ENCODE measurements around the gene ATP8B4.

Gene ATP8B4

GRCh38 chr15:50059203-50059772 lies 59.7 kb downstream of the ATP8B4 start:
- FAIRE-seq: no peak

GRCh38 chr15:50057905-50058639 lies 61.0 kb downstream of the ATP8B4 start:
- no peak for FAIRE-seq

- FAIRE-seq: no peak
Measured at GRCh38 chr15:50057196-50057595, 61.8 kb downstream of the ATP8B4 start.

- FAIRE-seq: no peak
Measured at GRCh38 chr15:50055750-50056157, 63.3 kb downstream of the ATP8B4 start.

- no peak for FAIRE-seq
Measured at GRCh38 chr15:50055332-50055731, 63.7 kb downstream of the ATP8B4 start.

- FAIRE-seq: no peak
Measured at GRCh38 chr15:50053055-50053856, 65.8 kb downstream of the ATP8B4 start.

GRCh38 chr15:50051811-50052419 lies 67.1 kb downstream of the ATP8B4 start:
- FAIRE-seq: peak; percentile 24

GRCh38 chr15:50050986-50051743 lies 67.9 kb downstream of the ATP8B4 start:
- no peak for FAIRE-seq

- no peak for FAIRE-seq
Measured at GRCh38 chr15:50049871-50050270, 69.2 kb downstream of the ATP8B4 start.

GRCh38 chr15:50046867-50047266 lies 72.2 kb downstream of the ATP8B4 start:
- no peak for FAIRE-seq

GRCh38 chr15:50046159-50046558 lies 72.9 kb downstream of the ATP8B4 start:
- FAIRE-seq: no peak

GRCh38 chr15:50044904-50045303 lies 74.1 kb downstream of the ATP8B4 start:
- no peak for FAIRE-seq

- FAIRE-seq: no peak
Measured at GRCh38 chr15:50044406-50044805, 74.6 kb downstream of the ATP8B4 start.

GRCh38 chr15:50042775-50043174 lies 76.3 kb downstream of the ATP8B4 start:
- FAIRE-seq: no peak

- FAIRE-seq: no peak
Measured at GRCh38 chr15:50030456-50030855, 88.6 kb downstream of the ATP8B4 start.

GRCh38 chr15:50028326-50028725 lies 90.7 kb downstream of the ATP8B4 start:
- FAIRE-seq: no peak

- FAIRE-seq: no peak
Measured at GRCh38 chr15:50024281-50024680, 94.8 kb downstream of the ATP8B4 start.

GRCh38 chr15:50018491-50018890 lies 100.5 kb downstream of the ATP8B4 start:
- FAIRE-seq: no peak

GRCh38 chr15:50017522-50017921 lies 101.5 kb downstream of the ATP8B4 start:
- no peak for FAIRE-seq

GRCh38 chr15:50016951-50017350 lies 102.1 kb downstream of the ATP8B4 start:
- no peak for FAIRE-seq

GRCh38 chr15:50012790-50013189 lies 106.2 kb downstream of the ATP8B4 start:
- no peak for FAIRE-seq

GRCh38 chr15:50009634-50010033 lies 109.4 kb downstream of the ATP8B4 start:
- FAIRE-seq: peak; percentile 17
